Calu3 (cell line): ENCODE measurements around the gene NHERF1. TPM values are rescaled to one million over a fixed set of nuclear protein-coding genes. Genes with fewer than 3 reads are reported as not detected.

ENCODE experiments used
- BruUV-seq: library from RNA; stranded (reverse); fragments of 400-500 nt; replicated peaks from 2 replicates; lab custom pipeline; 2021; lab: Mats Ljungman, UMichigan
- CTCF ChIA-PET: fragments of 300-600 bp; sonication (Branson Sonifier 250); formaldehyde crosslinking; loops from one replicate; lab custom pipeline; 2022; ENCODE audit warnings: antibody characterized with exemption; lab: Charles Lee
- DNase-seq: peaks from one replicate; pipeline ENCODE4 v3.0.0; 2022
- H3K27ac Mint-ChIP-seq: one replicate; pipeline ENCODE4 v1.8.0; 2022; ENCODE audit warnings: mixed read lengths; ENCODE audit not compliant: unreplicated experiment
- H3K27me3 Mint-ChIP-seq: one replicate; pipeline ENCODE4 v1.8.0; 2022; ENCODE audit warnings: mixed read lengths; ENCODE audit not compliant: unreplicated experiment
- H3K36me3 Mint-ChIP-seq: one replicate; pipeline ENCODE4 v1.8.0; 2022; ENCODE audit warnings: mild to moderate bottlenecking, moderate library complexity, mixed read lengths; ENCODE audit not compliant: insufficient read depth, unreplicated experiment
- H3K4me1 Mint-ChIP-seq: one replicate; pipeline ENCODE4 v1.8.0; 2022; ENCODE audit warnings: mild to moderate bottlenecking, low read depth, mixed read lengths; ENCODE audit not compliant: unreplicated experiment
- H3K4me3 Mint-ChIP-seq: one replicate; pipeline ENCODE4 v1.8.0; 2022; ENCODE audit warnings: mild to moderate bottlenecking, low read depth, moderate library complexity, mixed read lengths; ENCODE audit not compliant: unreplicated experiment
- H3K9me3 Mint-ChIP-seq: one replicate; pipeline ENCODE4 v1.8.0; 2022; ENCODE audit warnings: low read depth, mixed read lengths; ENCODE audit not compliant: unreplicated experiment
- CTCF ChIP-seq: fragments of 200-600 bp; IDR thresholded peaks from one replicate; pipeline ENCODE4 v1.8.0; 2022; ENCODE audit warnings: antibody characterized with exemption; ENCODE audit not compliant: unreplicated experiment
- intact Hi-C: fragments of 100-400 bp; cut with micrococcal nuclease; formaldehyde crosslinking; loops from one replicate; pipeline ENCODE4 v1.10.0; 2022; ENCODE audit not compliant: unreplicated experiment
- total RNA-seq: library from RNA; stranded (reverse); gene quantifications from 2 replicates; pipeline ENCODE4 v1.2.3, GENCODE V29; 2022

Gene NHERF1
- total RNA-seq, 1 experiment from 2014 or later: 114 TPM

- Mint-ChIP-seq H3K27ac (no peak overlapping the region), H3K9me3 (no peaks in the 10 kb centered on the region), H3K36me3 (peaks cover 43% of the 10 kb centered on the region), H3K27me3 (no peaks in the 10 kb centered on the region), H3K4me1 (peaks cover 67% of the 10 kb centered on the region), H3K4me3 (no peak overlapping the region)
- no peak for TF ChIP-seq CTCF
- DNase-seq: no peak
- intact Hi-C loops: no loop called here
- BruUV-seq: no TSS peak
- CTCF ChIA-PET: interaction anchor here (0.7 kb wide), 2 partner anchors 12 to 371 kb away, joined by 3 read pairs; no protein-coding TSS in a partner anchor
Observed at GRCh38 chr17:74755533-74755932, 7.1 kb downstream of the NHERF1 start.

GRCh38 chr17:74756891-74757290 lies 8.5 kb downstream of the NHERF1 start:
- TF ChIP-seq CTCF: no peak
- Mint-ChIP-seq H3K36me3 (peaks cover 32% of the 10 kb centered on the region), H3K4me1 (peaks cover 58% of the 10 kb centered on the region), H3K27ac (peak overlapping the region; percentile 42), H3K4me3 (peak overlapping the region; percentile 65), H3K9me3 (no peaks in the 10 kb centered on the region), H3K27me3 (no peaks in the 10 kb centered on the region)
- intact Hi-C loops: no loop called here
- no TSS peak for BruUV-seq
- no peak for DNase-seq
- CTCF ChIA-PET: interaction anchor here (1.0 to 4.4 kb wide), 3 partner anchors 12 to 17 kb away, joined by 5 to 30 read pairs (median 7); no protein-coding TSS in a partner anchor

GRCh38 chr17:74757502-74757901 lies 9.1 kb downstream of the NHERF1 start:
- H3K27me3 Mint-ChIP-seq: no peaks in the 10 kb centered on the region
- no TSS peak for BruUV-seq
- peak; percentile 57 for DNase-seq
- intact Hi-C loops: no loop called here
- H3K4me3 Mint-ChIP-seq: peak overlapping the region; percentile 65
- no peak for TF ChIP-seq CTCF
- CTCF ChIA-PET: interaction anchor here (1.7 to 4.4 kb wide), 2 partner anchors 13 kb away, joined by 7 to 30 read pairs; no protein-coding TSS in a partner anchor
- H3K4me1 Mint-ChIP-seq: peaks cover 52% of the 10 kb centered on the region
- H3K9me3 Mint-ChIP-seq: no peaks in the 10 kb centered on the region
- H3K36me3 Mint-ChIP-seq: peaks cover 28% of the 10 kb centered on the region
- H3K27ac Mint-ChIP-seq: peak overlapping the region; percentile 68

GRCh38 chr17:74757931-74758847 lies 9.8 kb downstream of the NHERF1 start:
- Mint-ChIP-seq H3K36me3 (peaks cover 23% of the 10 kb centered on the region), H3K9me3 (no peaks in the 10 kb centered on the region), H3K27ac (peak overlapping the region; percentile 68), H3K4me1 (peaks cover 52% of the 10 kb centered on the region), H3K4me3 (peak overlapping the region; percentile 65), H3K27me3 (no peaks in the 10 kb centered on the region)
- DNase-seq: peak; percentile 48
- no peak for TF ChIP-seq CTCF
- CTCF ChIA-PET: interaction anchor here (1.7 to 4.4 kb wide), 2 partner anchors 12 to 14 kb away, joined by 7 to 30 read pairs; no protein-coding TSS in a partner anchor
- no TSS peak for BruUV-seq
- intact Hi-C loops: no loop called here
